Stomach (tissue), 9 donors: ENCODE measurements around the gene FBXO47. TPM values are rescaled to one million over a fixed set of nuclear protein-coding genes. Genes with fewer than 3 reads are reported as not detected.
A peak's percentile ranks its signal among the peaks of the same experiment; 100 is the strongest.
"Not testable (repeated sequence)": the region's sequence is repeated elsewhere in the genome, so short reads cannot be mapped to it uniquely, and the experiment has no call there.

Source experiments
- DNase-seq, 2 donors: peaks; one replicate each; pipeline versions ENCODE4 v3.0.0 to v3.0.0-alpha.2; 2013 to 2019
- H3K27ac ChIP-seq, 5 donors: fragments of 200-600 bp in 4 of 5; sonication (generic) in 4 of 5; one replicate each; pipeline ENCODE4 v1.5.1; 2013 to 2019; ENCODE audit warnings: mild to moderate bottlenecking in 1 of 5, moderate library complexity in 1 of 5
- H3K27me3 ChIP-seq, 3 donors: fragments of 200-600 bp; sonication (generic); one replicate each; pipeline ENCODE4 v1.5.1; 2017 to 2019; ENCODE audit warnings: mixed run types in 1 of 3
- H3K36me3 ChIP-seq, 4 donors: fragments of 200-600 bp; sonication (generic); 1 replicate in 3 of 4; 2 replicates in 1 of 4; pipeline ENCODE4 v1.5.1; 2016 to 2019
- H3K4me1 ChIP-seq, 4 donors: fragments of 200-600 bp; sonication (generic); one replicate each; pipeline ENCODE4 v1.5.1; 2016 to 2019
- H3K4me3 ChIP-seq, 4 donors: fragments of 200-600 bp; sonication (generic) in 3 of 4; one replicate each; pipeline ENCODE4 v1.5.1; 2016 to 2019; ENCODE audit warnings: mild to moderate bottlenecking in 1 of 4
- H3K9me3 ChIP-seq, 4 donors: fragments of 200-600 bp; sonication (generic); one replicate each; pipeline ENCODE4 v1.5.1; 2016 to 2019
- CTCF ChIP-seq, 7 experiments: fragments of 450-650 bp in 4 of 7; fragments of 200-600 bp in 3 of 7; sonication (generic) in 3 of 7; IDR thresholded peaks; one replicate each; pipeline ENCODE4 v1.5.1; 2016 to 2019; ENCODE audit warnings: antibody characterized with exemption in 7 of 7, control low read depth in 2 of 7, mild to moderate bottlenecking in 1 of 7
- EP300 ChIP-seq: sonication (generic); formaldehyde crosslinking; IDR thresholded peaks from one replicate; pipeline ENCODE4 v1.6.1; 2017; ENCODE audit warnings: antibody characterized with exemption
- POLR2A ChIP-seq, 4 donors: fragments of 450-650 bp; IDR thresholded peaks; one replicate each; pipeline ENCODE4 v1.6.1; 2016; ENCODE audit warnings: antibody characterized with exemption in 4 of 4, control low read depth in 2 of 4, mild to moderate bottlenecking in 1 of 4, moderate library complexity in 1 of 4
- POLR2AphosphoS5 ChIP-seq, 3 donors: sonication (generic); formaldehyde crosslinking; IDR thresholded peaks; one replicate each; pipeline ENCODE4 v1.6.1; 2016; ENCODE audit warnings: antibody characterized with exemption in 3 of 3
- WGBS, 5 donors: extraction: QIAGEN DNeasy Blood & Tissue Kit in 3 of 5; methylation state at CpG; one replicate each; pipeline versions ENCODE4 v1.1.5 to v1.1.7; 2013 to 2018; 5-methylcytosine and 5-hydroxymethylcytosine counted together
- intact Hi-C: fragments of 100-400 bp; cut with DNase I; formaldehyde crosslinking; loops from one replicate; pipeline ENCODE4 v1.15.1; 2023; ENCODE audit warnings: low total_unique reads
- polyA plus RNA-seq, 3 donors: library from polyadenylated mRNA; stranded (reverse); fragments of 200-250 nt; gene quantifications; one replicate each; pipeline ENCODE4 v1.2.3, GENCODE V29; 2013
- total RNA-seq, 5 donors: library from RNA; depleted of rRNA; stranded (reverse); fragments of >200 nt; gene quantifications; one replicate each; pipeline versions ENCODE4 v1.1.0 to v1.2.3, GENCODE V29; 2014 to 2016
- donor health status: healthy with polysubstance abuse.
- donor health status: Bipolar disorder and iron deficiency.
- donor health status: healthy.

FBXO47 gene
- total and polyA plus RNA-seq, 8 donors, result not detected

DNA sequence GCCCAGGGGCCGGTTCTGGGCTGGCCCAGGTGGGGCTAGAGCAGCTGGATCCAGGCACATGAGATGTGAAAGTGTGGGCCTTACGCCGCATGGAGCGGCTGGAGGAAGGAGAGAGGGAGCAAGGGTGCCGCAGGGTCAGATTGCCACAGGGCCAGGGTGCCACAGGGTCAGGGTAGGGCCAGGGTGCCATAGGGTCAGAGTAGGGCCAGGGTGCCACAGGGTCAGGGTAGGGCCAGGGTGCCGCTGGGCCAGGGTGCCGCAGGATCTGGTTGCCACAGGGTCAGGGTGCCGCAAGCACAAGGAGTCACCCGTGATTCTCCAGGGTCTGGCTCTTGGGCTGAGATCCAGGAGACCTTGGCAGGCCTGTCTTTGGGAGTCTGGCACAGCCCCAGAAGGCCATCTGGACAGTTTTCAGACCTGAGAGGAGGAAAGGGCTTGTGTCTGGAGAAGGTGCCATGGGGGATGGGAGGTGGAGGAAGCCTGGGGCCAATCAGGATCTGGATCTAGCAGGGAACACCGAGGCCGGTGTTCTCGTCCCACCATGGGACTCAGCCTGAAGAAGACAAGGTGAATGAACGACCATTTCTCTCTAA is 54.9 kb downstream of the FBXO47 start:
- H3K27me3 ChIP-seq, result no peaks in the 10 kb centered on the region
- peak; percentile 52 to 75 for DNase-seq
- H3K9me3 ChIP-seq, result no peaks in the 10 kb centered on the region
- WGBS, 5 donors, result 49 to 70% (median 64%) methylated on average over 8 to 13 of the region's 13 CpGs
- H3K4me1 ChIP-seq, result peaks cover 36 to 73% (median 57%) of the 10 kb centered on the region in 4 donors
- H3K4me3 ChIP-seq, result no peak overlapping the region
- intact Hi-C loops, result no loop called here
- peak in 1 of 3 donors; percentile 31 for TF ChIP-seq POLR2AphosphoS5 (IDR thresholded peaks at IDR 0.05)
- TF ChIP-seq CTCF (IDR thresholded peaks at IDR 0.05), result no peak
- H3K27ac ChIP-seq, result peak overlapping the region in 4 of 5 donors; percentile 22 to 73 (median 56)
- H3K36me3 ChIP-seq, result peaks cover 46 to 96% (median 78%) of the 10 kb centered on the region in 4 donors

GRCh38 chr17:38911731-38912081 is 55.5 kb downstream of the FBXO47 start:
- H3K36me3 ChIP-seq, result peaks cover 41 to 96% (median 75%) of the 10 kb centered on the region in 4 donors
- 91 to 97% (median 94%) methylated on average over 8 of the region's 8 CpGs for WGBS, 5 donors

DNA sequence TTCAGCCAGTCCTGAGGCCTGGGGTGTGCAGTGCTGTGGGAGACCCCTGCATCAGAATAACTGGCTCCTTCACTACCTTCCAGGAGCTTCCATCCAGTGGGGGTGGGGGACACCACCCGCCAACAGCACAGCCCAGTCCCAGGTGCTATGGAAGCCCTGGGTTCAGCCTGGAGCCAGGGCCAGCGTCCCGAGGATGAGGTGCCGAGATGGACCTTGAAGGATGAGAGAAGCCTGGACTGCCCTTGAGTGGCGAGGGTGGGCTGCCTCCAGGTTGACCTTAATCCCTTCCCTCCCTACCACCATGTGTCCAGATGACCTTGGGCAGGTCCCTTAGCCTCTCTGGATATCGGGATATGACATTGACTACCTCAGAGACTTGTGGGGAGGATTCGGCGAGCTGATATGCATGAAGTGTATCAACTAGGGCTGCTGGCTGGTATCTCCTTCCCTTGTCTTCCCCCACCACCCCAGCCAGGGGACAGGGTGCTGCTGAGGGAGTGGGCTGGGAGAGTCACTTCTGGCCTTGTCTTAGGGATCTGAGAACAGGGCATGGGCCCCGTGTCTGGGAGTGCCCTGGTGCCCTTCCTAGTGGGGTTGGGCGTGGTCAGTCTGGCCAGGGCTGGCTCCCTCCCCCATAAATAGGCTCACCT is 56.0 kb downstream of the FBXO47 start:
- H3K4me1 ChIP-seq, result peaks cover 46 to 85% (median 68%) of the 10 kb centered on the region in 4 donors
- 77 to 88% (median 81%) methylated on average over 8 to 10 of the region's 10 CpGs for WGBS, 5 donors
- DNase-seq, result no peak

More at GRCh38 chr17:38911731-38912081, 55.5 kb downstream of the FBXO47 start:
- H3K4me3 ChIP-seq, H3K9me3 ChIP-seq, DNase-seq, intact Hi-C loops, H3K27me3 ChIP-seq: not testable (repeated sequence)
- Histone ChIP-seq H3K4me1 (peaks cover 43 to 80% (median 63%) of the 10 kb centered on the region in 4 donors), H3K27ac (peak overlapping the region in 4 of 5 donors; percentile 22 to 73 (median 56))

DNA sequence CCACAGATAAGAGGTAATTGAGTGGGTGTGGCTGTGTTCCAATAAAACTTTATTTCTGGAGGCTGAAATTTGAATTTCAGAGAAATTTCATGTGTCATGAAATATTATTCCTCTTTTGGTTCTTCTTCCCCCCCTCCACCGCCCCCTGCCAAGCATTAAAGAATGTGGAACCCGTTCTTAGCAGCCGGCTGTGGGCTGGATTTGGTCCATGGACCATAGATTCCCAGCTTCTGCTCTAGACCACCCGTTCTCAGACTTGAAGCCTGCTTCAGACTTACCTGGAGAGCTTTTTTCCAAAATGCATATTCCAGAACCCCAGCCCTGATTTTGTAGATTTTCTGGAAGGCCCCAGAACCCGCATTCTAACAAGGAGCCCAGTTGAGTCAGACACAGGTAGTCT is 56.9 kb downstream of the FBXO47 start:
- WGBS, 5 donors, result 71 to 97% (median 85%) methylated on average over 5 of the region's 5 CpGs
- intact Hi-C loops, result no loop called here
- Histone ChIP-seq H3K36me3 (peaks cover 28 to 92% (median 68%) of the 10 kb centered on the region in 4 donors), H3K9me3 (no peaks in the 10 kb centered on the region), H3K4me3 (no peak overlapping the region), H3K27me3 (no peaks in the 10 kb centered on the region), H3K27ac (no peak overlapping the region), H3K4me1 (peaks cover 46 to 93% (median 73%) of the 10 kb centered on the region in 4 donors)
- TF ChIP-seq EP300 (no peak), POLR2AphosphoS5 (IDR thresholded peaks at IDR 0.05) (no peak), POLR2A (IDR thresholded peaks at IDR 0.05) (no peak), CTCF (IDR thresholded peaks at IDR 0.05) (no peak)
- DNase-seq, result no peak

More for the DNA sequence above, 56.0 kb downstream of the FBXO47 start:
- intact Hi-C loops, result no loop called here
- Histone ChIP-seq H3K27ac (peak overlapping the region in 3 of 5 donors; percentile 22 to 73 (median 64)), H3K27me3 (no peaks in the 10 kb centered on the region), H3K9me3 (no peaks in the 10 kb centered on the region), H3K36me3 (peaks cover 37 to 94% (median 71%) of the 10 kb centered on the region in 4 donors), H3K4me3 (no peak overlapping the region)
- TF ChIP-seq POLR2AphosphoS5 (IDR thresholded peaks at IDR 0.05) (no peak), POLR2A (IDR thresholded peaks at IDR 0.05) (no peak), CTCF (IDR thresholded peaks at IDR 0.05) (no peak), EP300 (no peak)
